GM18511 (cell line): ENCODE measurements around the gene LMNTD2.
"Not testable (repeated sequence)": the region's sequence is repeated elsewhere in the genome, so short reads cannot be mapped to it uniquely, and the experiment has no call there.

Experiments
- ATAC-seq: cut with Tn5 transposase; IDR thresholded peaks from one replicate; pipeline ENCODE4 v1.9.1; 2021; ENCODE audit warnings: mild to moderate bottlenecking, moderate library complexity; ENCODE audit not compliant: unreplicated experiment

Gene LMNTD2

DNA sequence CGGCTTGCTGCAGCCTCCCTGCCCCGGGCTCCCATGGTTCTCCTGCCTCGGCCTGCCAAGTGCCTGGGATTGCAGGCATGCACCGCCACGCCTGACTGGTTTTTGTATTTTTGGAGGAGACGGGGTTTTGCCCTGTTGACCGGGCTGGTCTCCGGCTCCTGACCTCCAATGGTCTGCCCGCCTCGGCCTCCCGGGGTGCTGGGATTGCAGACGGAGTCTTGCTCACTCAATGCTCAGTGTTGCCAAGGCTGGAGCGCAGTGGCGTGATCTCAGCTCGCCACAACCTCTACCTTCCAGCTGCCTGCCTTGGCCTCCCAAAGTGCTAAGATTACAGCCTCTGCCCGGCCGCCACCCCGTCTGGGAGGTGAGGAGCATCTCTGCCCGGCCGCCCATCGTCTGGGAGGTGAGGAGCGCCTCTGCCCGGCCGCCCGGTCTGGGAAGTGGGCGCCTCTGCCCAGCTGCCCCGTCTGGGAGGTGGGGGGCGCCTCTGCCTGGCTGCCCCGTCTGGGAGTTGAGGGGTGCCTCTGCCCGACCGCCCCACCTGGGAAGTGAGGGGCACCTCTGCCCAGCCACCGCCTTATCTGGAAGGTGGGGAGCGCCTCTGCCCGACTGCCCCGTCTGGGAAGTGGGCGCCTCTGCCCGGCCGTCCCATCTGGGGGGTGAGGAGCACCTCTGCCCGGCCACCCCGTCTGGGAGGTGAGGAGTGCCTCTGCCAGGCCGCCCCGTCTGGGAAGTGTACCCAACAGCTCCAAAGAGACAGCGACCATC, 43.4 kb downstream of the LMNTD2 start:
- ATAC-seq, result not testable (repeated sequence)

DNA sequence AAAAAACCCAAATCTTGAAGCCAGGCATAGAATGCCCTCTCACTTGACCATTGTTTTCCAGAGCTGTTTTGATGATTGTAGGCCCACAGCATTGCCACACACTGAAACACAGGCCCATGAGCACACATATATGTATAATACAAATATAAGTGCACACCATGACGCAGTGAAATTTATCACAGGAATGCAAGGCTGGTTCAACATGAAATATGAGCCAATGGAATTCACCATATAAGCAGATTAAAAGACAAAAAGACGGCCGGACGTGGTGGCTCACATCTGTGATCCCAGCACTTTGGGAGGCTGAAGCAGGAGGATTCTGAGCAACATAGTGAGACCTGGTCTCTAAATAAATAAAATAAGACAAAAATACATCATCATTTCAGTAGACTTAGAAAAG, 44.1 kb downstream of the LMNTD2 start:
- no peak for ATAC-seq

DNA sequence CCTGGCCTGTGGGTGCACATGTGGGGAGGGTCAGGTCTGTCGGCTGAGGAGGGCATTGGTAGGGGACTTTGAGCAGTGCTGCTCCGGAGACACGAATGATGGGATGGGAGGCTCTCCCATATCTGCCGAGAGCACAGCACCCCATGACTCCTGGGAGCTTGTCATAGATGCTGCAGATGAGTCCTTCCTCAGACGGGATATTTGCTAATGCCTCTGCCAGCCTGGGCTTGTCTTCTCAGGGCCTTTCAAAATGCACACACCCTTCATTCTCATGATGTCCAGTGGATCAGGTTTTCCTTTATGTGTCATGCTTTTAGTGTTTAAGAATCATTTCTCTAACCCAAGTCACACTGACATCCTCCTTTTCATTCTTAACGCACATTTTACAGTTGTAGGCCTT, 45.4 kb downstream of the LMNTD2 start:
- ATAC-seq, result no peak

DNA sequence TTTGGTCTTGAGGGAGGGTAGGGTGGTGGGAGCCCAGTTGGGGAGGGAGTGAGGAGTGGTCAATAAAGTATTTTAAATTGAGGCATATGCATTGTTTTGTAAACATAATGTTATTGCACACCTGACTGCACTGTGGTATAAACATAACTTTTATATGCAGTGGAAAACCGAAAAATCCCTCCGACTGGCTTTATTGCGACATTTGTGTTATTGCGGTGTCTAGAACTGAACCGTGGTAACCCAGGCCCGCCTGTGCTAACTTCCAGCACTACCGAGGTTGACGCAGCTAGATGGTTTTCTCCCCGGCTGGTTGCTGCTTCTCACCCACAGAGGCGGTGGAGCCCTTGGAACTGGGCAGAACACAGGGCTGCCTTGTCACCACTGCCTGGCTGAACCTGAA, 45.9 kb downstream of the LMNTD2 start:
- no peak for ATAC-seq

DNA sequence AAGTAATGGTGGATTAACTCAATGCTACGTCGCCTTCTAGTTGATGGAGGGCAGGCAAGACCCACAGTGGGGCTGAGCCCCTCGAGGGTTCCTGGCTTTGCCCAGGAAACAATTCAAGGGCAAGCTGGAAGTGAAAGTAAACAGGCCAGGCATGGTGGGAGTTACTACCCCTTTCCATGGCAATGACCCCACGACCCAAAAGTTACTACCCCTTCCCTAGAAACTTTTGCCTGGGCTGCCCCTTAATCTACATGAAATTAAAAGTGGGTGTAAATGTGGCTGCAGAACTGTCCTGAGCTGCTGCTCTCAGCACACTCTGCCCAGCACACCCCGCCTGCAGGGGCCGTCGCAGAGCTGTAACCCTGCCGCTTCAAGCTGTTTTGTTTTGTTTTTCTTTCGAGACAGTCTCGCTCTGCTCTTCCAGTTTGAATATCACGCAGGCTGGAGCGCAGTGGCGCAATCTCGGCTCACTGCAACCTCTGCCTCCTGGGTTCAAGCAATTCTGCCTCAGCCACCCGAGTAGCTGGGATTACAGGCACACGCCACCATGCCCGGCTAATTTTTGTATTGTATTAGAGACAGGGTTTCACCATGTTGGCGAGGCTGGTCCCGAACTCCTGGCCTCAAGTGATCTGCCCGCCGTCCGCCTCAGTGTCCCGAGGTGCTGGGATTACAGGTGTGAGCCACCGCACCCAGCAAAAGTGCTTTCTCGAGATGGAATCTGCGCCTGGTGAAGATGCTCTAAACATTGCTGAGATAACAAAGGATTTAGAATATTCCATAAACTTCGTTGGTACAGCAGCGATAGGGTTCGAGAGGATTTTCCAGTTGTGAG, 47.6 kb downstream of the LMNTD2 start:
- ATAC-seq, result no peak

DNA sequence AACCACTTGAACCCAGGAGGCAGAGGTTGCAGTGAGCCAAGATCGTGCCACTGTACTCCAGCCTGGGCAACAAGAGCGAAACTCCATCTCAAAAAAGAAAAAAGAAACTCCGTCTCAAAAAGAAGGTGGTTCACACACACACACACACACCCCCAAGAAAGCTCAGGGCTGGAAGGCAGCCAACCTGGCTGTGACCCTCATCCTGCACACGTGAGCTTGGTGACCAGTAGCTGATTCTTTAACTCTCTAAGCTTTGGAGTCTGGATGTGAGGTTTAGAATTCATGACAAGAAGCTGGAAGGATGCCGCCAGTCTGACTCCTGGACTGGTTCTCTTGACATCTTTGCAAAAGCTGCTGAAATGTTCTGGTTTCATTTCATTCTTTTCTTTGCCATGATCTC, 51.6 kb downstream of the LMNTD2 start:
- ATAC-seq, result no peak

DNA sequence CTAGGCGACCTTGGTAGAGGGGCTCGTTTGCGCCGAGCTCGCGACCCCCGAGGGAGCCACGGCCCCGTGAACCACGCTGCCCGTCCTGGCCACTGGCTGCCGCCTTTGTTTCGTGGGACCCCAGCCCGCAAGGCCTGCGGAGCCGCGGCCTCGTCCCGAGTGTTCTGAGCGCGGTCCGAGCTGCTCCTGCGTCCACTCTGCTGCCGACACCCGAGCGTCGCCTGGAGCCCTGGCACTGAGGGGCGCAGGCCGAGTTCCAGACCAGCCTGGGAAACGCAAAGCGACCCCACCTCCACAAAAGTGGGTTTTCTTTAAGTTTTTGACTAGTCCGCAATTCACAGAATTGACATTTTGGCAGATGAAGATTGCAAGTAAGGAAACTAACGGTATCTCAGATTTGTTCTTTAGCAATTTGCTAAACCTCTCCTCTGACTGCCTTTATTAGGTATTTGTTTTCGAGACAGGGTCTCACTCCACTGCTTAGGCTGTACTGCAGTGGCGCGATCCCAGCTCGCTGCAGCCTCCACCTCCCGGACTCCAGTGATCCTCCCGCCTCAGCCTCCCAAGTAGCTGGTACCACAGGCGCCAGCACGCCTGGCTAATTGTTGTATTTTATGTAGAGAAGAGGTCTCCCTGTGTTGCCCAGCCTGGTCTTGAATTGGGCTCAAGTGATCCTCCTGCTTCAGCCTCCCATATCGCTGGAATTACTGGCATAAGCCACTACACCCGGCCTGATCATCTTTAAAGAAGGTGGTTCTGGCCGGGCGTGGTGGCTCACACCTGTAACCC, 52.6 kb downstream of the LMNTD2 start:
- ATAC-seq, result no peak

DNA sequence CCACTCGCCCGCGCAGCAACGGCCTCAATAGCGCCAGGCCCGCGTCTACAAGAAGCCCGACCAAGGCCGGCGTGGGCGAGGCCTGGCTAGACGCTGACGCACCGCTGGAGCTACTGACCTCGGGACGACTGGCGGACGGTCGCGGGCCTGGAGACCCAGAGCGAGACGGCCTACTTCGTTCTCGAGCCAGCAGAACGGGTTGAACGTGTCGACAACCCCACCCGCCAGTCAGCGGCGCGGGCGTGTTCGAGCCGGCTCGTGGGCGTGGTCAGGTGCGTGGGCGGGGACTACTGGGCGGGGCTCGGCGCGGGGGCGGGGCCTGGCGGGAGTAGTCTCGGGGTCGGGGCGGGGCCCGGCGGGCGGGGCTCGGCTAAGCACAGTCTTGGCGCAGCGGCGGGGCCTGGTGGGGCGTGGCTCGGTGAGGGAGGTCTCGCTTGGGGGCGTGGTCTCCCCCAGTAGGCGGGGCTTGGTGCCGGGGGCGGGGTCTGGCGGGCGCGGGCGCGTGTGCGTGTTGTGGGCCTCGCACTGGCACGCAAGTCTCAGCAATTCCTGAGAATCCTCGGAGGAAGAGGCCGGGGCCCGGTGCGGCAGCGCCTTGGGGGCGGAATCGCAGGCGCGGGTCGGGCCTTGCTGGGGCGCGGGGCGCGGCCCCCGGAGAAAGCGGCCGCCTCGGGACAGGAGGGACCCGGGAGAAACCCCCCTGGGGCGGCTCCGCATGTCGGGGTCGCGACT, 53.4 kb downstream of the LMNTD2 start, which contains the start of gene RNH1:
Gene RNH1, minus strand, starts transcription at position 248 of the 732 bp plus-strand sequence. CDS start 5,080 bp downstream, outside the sequence.
- peak; percentile 49 for ATAC-seq

DNA sequence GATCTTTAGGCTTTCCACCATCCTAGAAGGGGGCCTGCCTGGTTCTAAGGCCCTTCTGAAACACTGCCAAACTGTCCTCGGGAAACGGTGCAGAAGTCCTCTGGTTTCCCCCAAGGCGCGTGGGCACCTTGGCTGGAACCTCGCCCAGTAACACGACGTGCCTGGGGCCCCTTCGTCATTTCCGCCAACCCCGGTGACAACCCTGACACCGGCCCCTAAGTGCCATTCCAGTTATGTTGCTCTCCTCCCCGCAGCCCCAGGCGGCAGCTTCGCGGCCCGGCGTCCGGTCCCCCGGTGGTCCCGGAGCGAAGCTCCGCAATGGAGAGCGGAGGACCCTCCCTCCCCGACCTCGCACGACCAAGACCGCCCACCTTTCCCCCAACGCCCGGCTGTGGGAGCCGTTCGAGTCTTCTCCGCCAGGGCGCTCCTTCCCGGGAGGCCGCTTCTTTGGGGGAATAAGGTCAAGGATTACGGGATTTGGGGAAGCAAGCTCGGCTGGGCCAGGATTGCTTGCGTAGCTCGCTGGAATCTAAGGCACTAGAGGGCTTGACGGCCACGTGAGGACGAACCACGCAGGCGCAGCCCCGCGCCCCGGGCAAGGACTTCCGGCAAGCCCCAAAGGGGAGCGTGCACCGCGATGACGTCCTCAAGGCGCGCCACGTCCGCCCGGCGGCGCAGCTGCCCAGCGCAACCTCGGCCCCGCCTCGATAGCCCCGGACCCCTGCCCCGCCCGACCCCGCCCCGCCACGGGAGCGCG, 54.1 kb downstream of the LMNTD2 start:
- ATAC-seq, result peak; percentile 75

DNA sequence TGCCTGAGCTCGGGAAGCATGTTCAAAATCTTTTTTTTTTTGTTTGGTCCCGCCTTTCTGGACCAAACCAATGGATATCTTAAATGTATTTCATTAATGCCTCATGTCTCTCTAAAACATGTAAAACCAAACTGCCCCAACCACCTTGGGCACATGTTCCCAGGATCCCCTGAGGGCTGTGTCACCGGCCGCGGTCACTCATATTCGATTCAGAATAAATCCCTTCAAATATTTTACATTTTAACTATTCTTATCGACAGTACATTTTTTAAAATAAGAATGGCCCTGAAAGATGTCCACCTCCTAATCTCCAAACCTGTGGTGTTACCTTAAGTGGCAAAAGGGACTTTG, 55.6 kb downstream of the LMNTD2 start:
- ATAC-seq, result no peak
